Activated T-helper 1 cell treated with anti-CD3 and anti-CD28 coated beads, Interleukin-12 subunit alpha, Interleukin-12 subunit beta, Interleukin-2, Interleukin-4 antibody, amounts not matched to agents 30 ng/mL and 10 ng/mL and 1 ng/mL, durations not matched to agents 14 hours and 24 hours and 36 hours (primary cell): ENCODE measurements around the gene AMIGO2. TPM values are rescaled to one million over a fixed set of nuclear protein-coding genes. Genes with fewer than 3 reads are reported as not detected.

Experiments used
- DNase-seq: peaks from one replicate; pipeline ENCODE4 v3.0.0; 2021; ENCODE audit warnings: low spot score
- H3K27ac Mint-ChIP-seq: one replicate; pipeline ENCODE4 v1.8.0; 2021; ENCODE audit warnings: mild to moderate bottlenecking, mixed read lengths
- H3K27me3 Mint-ChIP-seq: one replicate; pipeline ENCODE4 v1.8.0; 2022; ENCODE audit warnings: mild to moderate bottlenecking, moderate library complexity, mixed read lengths; ENCODE audit not compliant: insufficient read depth
- H3K36me3 Mint-ChIP-seq: one replicate; pipeline ENCODE4 v1.8.0; 2021; ENCODE audit warnings: low read depth, mixed read lengths
- H3K4me1 Mint-ChIP-seq: one replicate; pipeline ENCODE4 v1.8.0; 2021; ENCODE audit warnings: low read depth, mixed read lengths
- H3K4me3 Mint-ChIP-seq: one replicate; pipeline ENCODE4 v1.8.0; 2021; ENCODE audit warnings: mild to moderate bottlenecking, moderate library complexity, mixed read lengths
- H3K9me3 Mint-ChIP-seq: one replicate; pipeline ENCODE4 v1.8.0; 2021; ENCODE audit warnings: mixed read lengths
- intact Hi-C: fragments of 100-400 bp; cut with micrococcal nuclease; formaldehyde crosslinking; loops from one replicate; pipeline ENCODE4 v1.15.1; 2024
- total RNA-seq: library from RNA; stranded (reverse); gene quantifications from 2 replicates; pipeline ENCODE4 v1.2.3, GENCODE V29; 2022

Gene AMIGO2
- total RNA-seq, 1 donor from 2014 or later: 11.6 TPM

DNA sequence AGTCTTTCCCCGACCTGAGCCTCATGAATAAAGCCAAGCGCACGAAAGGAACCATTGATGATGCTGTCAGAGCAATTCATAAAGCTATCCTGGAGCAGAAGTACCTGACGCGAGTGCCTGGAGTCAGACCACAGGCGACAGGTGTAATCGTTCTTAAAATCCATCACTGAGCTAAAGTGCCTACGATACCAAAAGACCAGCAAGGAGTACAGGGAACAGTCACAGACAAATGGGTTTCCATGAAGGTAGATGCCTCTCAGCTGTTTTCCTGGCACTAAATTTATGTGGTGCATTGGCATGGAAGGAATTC lies 1.7 kb downstream of the AMIGO2 start:
- H3K9me3 Mint-ChIP-seq: no peaks in the 10 kb centered on the region
- peaks cover 66% of the 10 kb centered on the region for H3K4me1 Mint-ChIP-seq

DNA sequence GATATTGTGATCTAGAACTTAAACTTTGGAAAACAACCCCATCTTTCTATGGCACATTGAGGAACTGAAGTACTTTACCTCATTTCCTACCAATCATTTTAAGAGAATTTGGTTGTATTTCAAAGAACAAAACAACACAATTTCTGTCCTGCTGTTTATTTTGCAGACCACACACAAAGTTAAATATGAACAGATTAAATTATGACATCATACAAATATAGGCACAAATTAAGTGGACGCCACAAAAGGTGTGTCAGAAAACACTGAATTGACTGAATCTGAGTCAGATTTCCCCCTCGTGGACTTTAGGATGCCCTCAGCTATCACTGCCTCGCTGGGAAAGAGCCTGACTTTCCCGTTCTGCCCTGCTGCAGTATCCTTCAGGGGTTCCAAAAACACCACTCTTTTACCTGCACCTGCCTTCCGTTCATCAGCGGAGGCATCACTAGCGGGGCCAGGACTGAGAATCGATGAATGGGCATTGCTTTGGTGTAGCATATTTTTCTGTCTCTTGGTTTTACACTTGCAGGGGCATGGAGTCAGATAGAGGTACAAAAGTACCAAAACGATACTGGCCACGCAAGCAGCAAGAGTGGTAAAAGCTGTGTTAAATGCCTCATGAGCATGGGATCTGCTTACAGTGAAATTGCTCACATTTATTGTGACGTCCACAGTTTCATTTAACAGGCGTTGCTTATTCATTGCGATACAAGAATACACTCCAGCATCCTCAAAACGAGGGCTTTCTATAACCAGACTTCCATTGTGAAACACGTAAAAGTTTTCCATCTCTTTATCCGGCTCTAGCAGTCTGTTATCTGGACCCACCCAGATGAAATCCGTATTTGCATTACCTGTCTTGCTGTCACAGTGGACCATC lies 2.3 kb downstream of the AMIGO2 start:
- Mint-ChIP-seq H3K27me3 (no peaks in the 10 kb centered on the region), H3K9me3 (no peaks in the 10 kb centered on the region), H3K36me3 (peaks cover 16% of the 10 kb centered on the region), H3K4me1 (peaks cover 61% of the 10 kb centered on the region), H3K27ac (peak overlapping the region; percentile 15), H3K4me3 (peak overlapping the region; percentile 97)
- DNase-seq: no peak
- intact Hi-C loops: loop anchor here (2.0 to 5.0 kb wide), 3 partner anchors 45 to 1085 kb away; partner anchors contain the start of gene SCAF11

More for the DNA sequence above, 1.7 kb downstream of the AMIGO2 start:
- H3K4me3 Mint-ChIP-seq: peak overlapping the region; percentile 97
- no peak for DNase-seq
- peak overlapping the region; percentile 15 for H3K27ac Mint-ChIP-seq
- H3K36me3 Mint-ChIP-seq: peaks cover 16% of the 10 kb centered on the region
- H3K27me3 Mint-ChIP-seq: no peaks in the 10 kb centered on the region
- intact Hi-C loops: loop anchor here (2.0 to 5.0 kb wide), 3 partner anchors 45 to 1086 kb away; partner anchors contain the start of gene SCAF11

GRCh38 chr12:47075192-47076084 lies 4.3 kb downstream of the AMIGO2 start:
- Mint-ChIP-seq H3K27ac (no peak overlapping the region), H3K4me3 (no peak overlapping the region), H3K9me3 (no peaks in the 10 kb centered on the region), H3K36me3 (peaks cover 11% of the 10 kb centered on the region), H3K4me1 (peaks cover 40% of the 10 kb centered on the region), H3K27me3 (no peaks in the 10 kb centered on the region)
- no peak for DNase-seq
- intact Hi-C loops: loop anchor here (5.0 kb wide), 1 partner anchor 1083 kb away; the partner anchor contains the start of gene SCAF11

- Mint-ChIP-seq H3K9me3 (no peaks in the 10 kb centered on the region), H3K27ac (no peak overlapping the region), H3K27me3 (no peaks in the 10 kb centered on the region), H3K4me1 (peaks cover 38% of the 10 kb centered on the region), H3K36me3 (peaks cover 11% of the 10 kb centered on the region), H3K4me3 (no peak overlapping the region)
- no peak for DNase-seq
- intact Hi-C loops: loop anchor here (5.0 kb wide), 1 partner anchor 1082 kb away; the partner anchor contains the start of gene SCAF11
Measured at GRCh38 chr12:47074757-47075156, 5.0 kb downstream of the AMIGO2 start.

DNA sequence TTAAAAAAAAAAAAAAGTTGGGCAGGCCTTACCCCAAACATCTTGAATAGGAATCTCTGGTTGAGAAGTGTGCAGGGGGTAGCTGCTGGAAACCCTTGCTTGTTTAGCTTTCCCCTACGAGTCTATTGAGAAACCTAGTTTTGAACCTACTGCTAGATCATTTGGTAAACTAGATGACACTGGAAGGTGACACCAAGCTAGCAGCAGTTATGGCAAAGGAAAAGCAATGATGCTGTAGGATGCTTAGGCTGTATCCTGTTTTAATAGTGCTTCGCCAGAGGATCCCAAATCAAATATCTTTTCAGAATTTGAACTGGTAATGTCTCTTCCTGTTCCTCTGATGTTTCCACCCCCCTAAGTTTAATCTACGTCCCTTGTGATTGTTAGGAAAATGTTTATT lies 5.8 kb downstream of the AMIGO2 start:
- Mint-ChIP-seq H3K4me1 (peaks cover 32% of the 10 kb centered on the region), H3K4me3 (no peak overlapping the region), H3K27me3 (no peaks in the 10 kb centered on the region), H3K27ac (no peak overlapping the region), H3K9me3 (no peaks in the 10 kb centered on the region), H3K36me3 (peaks cover 6% of the 10 kb centered on the region)
- no peak for DNase-seq
- intact Hi-C loops: no loop called here

DNA sequence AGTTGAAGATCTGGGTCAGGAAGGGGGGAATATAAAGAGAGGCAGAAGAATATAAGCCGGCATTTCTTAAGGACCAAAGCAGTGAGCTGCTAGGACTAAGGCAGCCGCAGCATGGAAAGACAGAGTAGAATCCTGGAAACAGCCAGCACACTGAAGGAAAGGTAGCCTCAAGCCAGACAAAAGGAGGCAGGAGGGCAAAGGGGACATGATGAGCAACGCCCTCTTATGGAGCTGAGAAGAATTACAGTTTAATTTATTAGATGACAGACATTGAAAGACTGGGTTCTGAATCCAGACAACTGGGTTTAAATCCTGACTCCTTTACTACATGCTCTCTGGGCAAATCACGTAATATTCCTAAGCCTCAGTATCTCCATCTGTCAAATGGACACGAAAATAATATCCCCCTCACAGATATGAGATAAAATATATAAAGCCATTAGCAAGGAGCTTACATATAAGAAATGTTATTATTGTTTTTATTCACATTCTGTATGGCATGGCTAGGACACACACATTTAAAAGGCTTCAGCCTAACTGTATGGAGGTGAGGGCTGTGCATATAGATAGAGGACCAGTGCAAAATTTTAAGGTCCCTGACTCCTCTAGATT lies 8.4 kb downstream of the AMIGO2 start:
- intact Hi-C loops: loop anchor here (1.0 kb wide), 1 partner anchor 8 kb away; the partner anchor contains the start of genes AMIGO2 and PCED1B
- no peak overlapping the region for H3K27ac Mint-ChIP-seq
- peaks cover 2% of the 10 kb centered on the region for H3K36me3 Mint-ChIP-seq
- peaks cover 6% of the 10 kb centered on the region for H3K4me1 Mint-ChIP-seq
- no peak overlapping the region for H3K4me3 Mint-ChIP-seq
- no peak for DNase-seq
- peaks cover 1% of the 10 kb centered on the region for H3K27me3 Mint-ChIP-seq
- no peaks in the 10 kb centered on the region for H3K9me3 Mint-ChIP-seq

- no peaks in the 10 kb centered on the region for H3K36me3 Mint-ChIP-seq
- no peak for DNase-seq
- H3K27ac Mint-ChIP-seq: no peak overlapping the region
- no peaks in the 10 kb centered on the region for H3K9me3 Mint-ChIP-seq
- H3K4me1 Mint-ChIP-seq: no peaks in the 10 kb centered on the region
- peaks cover 3% of the 10 kb centered on the region for H3K27me3 Mint-ChIP-seq
- intact Hi-C loops: no loop called here
- no peak overlapping the region for H3K4me3 Mint-ChIP-seq
Measured at GRCh38 chr12:47070310-47070709, 9.4 kb downstream of the AMIGO2 start.

DNA sequence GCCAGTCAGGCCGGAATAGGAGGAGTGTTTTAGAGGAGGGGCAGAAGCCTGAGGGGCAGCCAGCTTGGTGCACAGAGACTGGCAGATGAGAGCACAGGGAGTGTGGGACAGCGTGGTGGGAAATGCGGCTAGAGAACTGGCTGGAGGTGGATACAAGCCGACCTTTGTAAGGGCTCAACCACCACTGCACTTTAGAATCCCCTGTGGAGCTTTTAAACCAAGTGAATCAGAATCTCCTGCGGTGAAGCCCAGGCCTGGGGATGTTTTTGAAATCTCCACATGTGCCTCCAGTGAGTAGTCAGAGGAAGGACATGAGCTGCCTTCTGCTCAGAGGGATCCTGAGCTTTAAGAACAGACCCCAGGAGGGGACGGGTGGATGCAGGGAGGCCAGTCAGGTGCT lies 11.2 kb downstream of the AMIGO2 start:
- Mint-ChIP-seq H3K27ac (no peak overlapping the region), H3K4me1 (no peaks in the 10 kb centered on the region), H3K36me3 (no peaks in the 10 kb centered on the region), H3K4me3 (no peak overlapping the region), H3K27me3 (peaks cover 3% of the 10 kb centered on the region), H3K9me3 (no peaks in the 10 kb centered on the region)
- DNase-seq: no peak
- intact Hi-C loops: no loop called here

DNA sequence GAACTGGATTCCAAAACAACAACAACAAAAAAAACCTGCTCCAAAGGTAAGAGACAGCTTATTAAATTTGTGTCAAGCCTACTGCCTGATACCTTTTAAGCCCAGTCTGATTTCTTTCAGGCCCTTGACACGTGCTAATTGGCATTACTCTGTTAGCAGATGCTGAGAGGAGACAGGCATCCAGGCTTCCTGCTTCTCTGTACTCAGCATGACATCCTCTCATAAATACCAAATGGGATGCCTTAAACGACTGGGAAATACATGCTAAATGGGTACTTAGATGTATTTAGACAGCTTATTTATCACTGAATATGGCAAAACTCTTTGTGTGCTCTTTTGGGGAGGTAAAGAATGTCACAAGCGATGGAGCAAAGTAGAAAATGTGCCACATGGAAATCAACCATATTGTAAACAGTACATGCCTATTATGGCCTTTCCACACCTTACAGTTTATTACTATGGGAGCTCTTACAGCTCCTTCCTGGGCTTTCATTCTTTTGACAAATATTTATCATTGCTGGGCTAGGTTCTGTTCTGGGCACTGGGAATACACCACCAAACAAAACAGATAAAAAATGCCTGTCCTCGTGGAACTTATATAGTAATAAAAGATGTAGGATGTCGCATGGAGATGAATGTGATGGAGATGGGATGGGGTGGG lies 11.9 kb downstream of the AMIGO2 start:
- Mint-ChIP-seq H3K4me1 (no peaks in the 10 kb centered on the region), H3K9me3 (no peaks in the 10 kb centered on the region), H3K36me3 (no peaks in the 10 kb centered on the region), H3K27me3 (peaks cover 3% of the 10 kb centered on the region), H3K4me3 (no peak overlapping the region), H3K27ac (no peak overlapping the region)
- intact Hi-C loops: no loop called here
- DNase-seq: no peak

GRCh38 chr12:47067176-47067575 lies 12.6 kb downstream of the AMIGO2 start:
- Mint-ChIP-seq H3K9me3 (no peaks in the 10 kb centered on the region), H3K4me1 (no peaks in the 10 kb centered on the region), H3K27me3 (peaks cover 3% of the 10 kb centered on the region), H3K36me3 (no peaks in the 10 kb centered on the region), H3K27ac (no peak overlapping the region), H3K4me3 (no peak overlapping the region)
- intact Hi-C loops: no loop called here
- DNase-seq: no peak

- no peak overlapping the region for H3K4me3 Mint-ChIP-seq
- intact Hi-C loops: no loop called here
- H3K4me1 Mint-ChIP-seq: no peaks in the 10 kb centered on the region
- H3K36me3 Mint-ChIP-seq: no peaks in the 10 kb centered on the region
- no peak overlapping the region for H3K27ac Mint-ChIP-seq
- DNase-seq: no peak
- H3K27me3 Mint-ChIP-seq: peaks cover 3% of the 10 kb centered on the region
- H3K9me3 Mint-ChIP-seq: no peaks in the 10 kb centered on the region
Measured at GRCh38 chr12:47066278-47067025, 13.3 kb downstream of the AMIGO2 start.

DNA sequence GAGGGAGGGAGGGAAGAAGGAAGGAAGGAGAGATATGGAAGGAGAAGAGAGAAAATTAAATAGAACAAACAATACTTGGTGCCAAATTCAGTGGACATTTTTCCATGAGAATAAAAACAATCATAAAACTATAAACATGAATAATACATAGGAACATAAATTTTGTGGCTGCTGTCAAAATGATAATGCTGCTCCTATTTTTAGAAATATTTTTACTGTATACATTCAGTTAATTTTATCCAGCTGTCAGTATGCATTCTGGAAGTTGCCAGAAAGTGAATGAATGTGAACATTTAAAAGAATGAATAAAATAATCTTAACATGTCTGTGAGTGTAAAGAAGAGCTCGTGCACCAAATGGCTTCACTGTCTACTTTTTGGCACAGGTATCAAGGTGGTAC lies 14.2 kb downstream of the AMIGO2 start:
- no peak overlapping the region for H3K27ac Mint-ChIP-seq
- no peak for DNase-seq
- peaks cover 3% of the 10 kb centered on the region for H3K27me3 Mint-ChIP-seq
- no peaks in the 10 kb centered on the region for H3K36me3 Mint-ChIP-seq
- H3K4me3 Mint-ChIP-seq: no peak overlapping the region
- H3K9me3 Mint-ChIP-seq: peaks cover 4% of the 10 kb centered on the region
- no peaks in the 10 kb centered on the region for H3K4me1 Mint-ChIP-seq
- intact Hi-C loops: no loop called here
